ENCODE data around the gene GALR3.

The GALR3 gene

DNA sequence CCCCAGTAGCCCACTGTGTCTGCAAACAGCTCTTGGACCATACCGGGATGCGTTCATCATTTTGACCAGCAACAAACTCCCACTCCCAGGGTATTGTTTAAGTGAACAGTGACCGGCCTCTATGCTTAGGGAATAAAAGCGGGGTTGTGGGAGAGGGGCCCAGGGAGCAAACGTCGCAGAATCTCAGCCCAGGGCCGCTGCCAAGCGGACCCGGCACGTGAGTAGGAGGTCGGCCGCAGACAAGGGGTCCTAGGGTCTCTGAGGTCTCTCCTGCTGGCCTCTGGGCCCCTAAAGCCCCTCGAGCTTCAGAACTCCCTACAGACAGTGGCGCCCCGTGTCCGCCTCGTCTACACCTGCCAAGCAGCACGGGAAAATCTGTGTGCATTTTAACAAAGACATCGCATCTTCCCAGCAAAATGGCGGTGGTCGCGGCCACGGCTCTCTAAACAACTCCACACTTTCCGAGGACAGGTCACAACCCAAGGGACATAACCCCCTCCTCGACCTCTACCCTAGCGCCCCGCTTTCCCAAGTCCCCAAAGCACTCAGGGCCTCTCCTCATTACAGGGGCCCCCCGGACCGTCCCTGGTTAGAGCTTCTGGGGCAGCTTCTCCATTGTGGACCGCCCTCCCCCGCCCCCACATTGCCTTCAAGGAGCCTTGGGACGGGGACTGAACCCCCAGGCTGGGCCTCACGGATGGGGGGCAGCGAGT is 19.4 kb upstream of the GALR3 start:
- peak; percentile 53 for DNase-seq

DNA sequence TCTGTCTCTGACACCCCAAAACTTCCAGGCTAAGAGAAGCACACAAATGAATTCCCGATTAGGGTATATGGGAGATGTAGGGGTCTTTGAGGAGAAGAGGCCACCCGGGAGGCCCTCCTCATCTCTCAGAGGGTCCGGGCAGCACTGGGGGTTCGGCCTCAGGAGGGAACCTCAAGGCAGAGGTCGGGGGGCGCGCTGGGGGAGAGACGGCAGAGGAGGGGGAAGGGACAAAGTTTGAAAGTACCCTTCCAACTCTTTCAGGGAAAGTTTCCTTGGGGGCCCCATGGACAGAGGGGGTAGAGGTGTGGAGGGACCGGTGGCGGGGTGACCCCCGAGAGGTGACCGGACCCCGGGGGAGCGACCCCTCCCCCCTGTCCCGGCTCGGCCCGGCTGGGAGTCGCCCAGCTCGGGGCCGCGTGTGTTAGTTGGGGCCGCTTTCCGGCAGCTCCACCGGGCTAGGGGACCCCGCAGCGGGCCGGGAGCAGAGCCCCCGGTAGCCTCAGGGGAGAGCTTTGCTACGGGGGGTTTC is 18.8 kb upstream of the GALR3 start:
- no peak for DNase-seq

DNA sequence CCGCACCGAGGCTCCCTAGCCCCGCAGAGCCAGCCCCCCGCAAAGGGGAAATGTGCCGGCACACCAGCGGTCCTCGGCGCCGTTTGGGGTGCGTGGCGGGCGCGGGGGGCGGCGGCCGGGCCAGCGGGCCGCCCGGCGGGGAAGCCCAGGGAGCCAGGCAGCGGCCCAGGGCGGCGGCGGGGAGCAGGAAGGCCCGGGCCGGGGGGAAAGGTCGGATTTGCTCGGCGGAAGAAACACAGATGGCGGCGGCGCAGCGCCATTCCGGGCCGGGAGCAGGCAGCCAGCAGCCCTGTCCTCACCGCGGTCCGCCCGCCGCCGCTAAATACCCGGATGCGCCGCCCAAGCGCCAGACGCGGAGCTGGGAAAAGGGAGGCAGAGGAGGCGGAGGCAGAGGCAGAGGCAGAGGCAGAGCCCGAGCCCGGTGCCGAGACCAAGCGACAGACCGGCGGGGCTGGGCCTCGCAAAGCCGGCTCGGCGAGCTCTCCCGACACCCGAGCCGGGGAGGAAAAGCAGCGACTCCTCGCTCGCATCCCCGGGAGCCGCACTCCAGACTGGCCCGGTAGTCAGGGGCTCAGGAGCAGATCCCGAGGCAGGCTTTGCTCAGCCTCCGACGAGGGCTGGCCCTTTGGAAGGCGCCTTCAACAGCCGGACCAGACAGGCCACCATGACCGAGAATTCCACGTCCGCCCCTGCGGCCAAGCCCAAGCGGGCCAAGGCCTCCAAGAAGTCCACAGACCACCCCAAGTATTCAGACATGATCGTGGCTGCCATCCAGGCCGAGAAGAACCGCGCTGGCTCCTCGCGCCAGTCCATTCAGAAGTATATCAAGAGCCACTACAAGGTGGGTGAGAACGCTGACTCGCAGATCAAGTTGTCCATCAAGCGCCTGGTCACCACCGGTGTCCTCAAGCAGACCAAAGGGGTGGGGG is 18.0 kb upstream of the GALR3 start:
- DNase-seq = peak; percentile 73

- DNase-seq = no peak
Observed at GRCh38 chr22:37805810-37806277, 17.3 kb upstream of the GALR3 start.

- DNase-seq = no peak
Observed at GRCh38 chr22:37806409-37807333, 16.5 kb upstream of the GALR3 start.

DNA sequence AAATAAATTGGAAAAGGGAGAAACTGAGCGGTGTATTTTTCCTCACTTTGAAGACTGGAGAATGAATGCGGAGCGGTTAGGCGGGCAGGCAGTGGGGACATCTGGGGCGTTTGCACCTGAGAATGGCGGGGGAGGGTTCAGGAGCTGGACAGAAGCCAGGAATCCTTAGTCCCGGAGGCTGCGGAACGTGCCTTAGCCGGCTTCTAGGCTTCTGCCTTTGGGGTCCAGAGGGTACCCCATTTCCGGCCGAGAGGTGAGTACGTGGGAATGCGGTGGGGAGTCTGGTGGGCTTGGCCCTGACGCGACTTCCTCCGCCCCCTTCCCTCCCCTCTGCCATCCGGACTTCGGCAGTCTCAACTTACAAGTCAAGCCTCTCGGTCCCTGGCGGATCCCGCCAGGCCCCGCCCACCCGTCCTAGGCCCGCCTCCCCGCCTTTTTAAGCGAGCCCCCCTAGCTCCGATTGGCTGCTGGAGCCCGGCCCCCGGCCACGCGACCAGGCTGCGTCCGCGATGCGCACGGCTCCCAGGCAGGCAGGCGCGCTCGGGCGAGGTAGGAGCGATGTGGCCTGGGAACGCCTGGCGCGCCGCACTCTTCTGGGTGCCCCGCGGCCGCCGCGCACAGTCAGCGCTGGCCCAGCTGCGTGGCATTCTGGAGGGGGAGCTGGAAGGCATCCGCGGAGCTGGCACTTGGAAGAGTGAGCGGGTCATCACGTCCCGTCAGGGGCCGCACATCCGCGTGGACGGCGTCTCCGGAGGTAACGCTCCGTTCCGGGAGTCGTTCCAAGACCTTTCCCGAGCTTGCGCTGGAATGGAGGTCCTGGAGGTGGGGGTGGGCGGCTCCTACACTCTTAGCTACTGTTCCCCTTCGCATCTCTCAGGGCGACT is 15.5 kb upstream of the GALR3 start, which contains the start of gene GCAT:
GCAT (plus strand) TSS at position 525 of the 884 bp plus-strand sequence; CDS start at position 559, 34 bp downstream.
- DNase-seq = peak; percentile 87

DNA sequence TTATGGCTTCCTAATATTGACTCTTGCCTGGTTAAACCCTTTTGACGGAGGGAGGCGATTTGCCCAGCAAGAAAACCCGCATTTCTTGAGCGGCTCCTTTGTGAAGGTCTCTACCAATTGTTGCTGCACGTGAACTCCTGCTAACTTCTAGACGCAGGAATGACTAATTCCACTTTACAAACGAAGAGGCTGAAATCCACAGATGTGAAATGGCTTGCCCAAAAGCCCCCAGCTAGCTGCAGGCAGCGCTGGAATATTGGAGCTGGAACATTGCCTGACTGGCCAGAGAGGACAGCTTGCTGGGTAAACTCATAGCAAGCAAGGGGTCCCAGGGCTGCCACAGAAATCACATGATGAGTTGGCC is 14.9 kb upstream of the GALR3 start:
- no peak for DNase-seq

GRCh38 chr22:37809672-37810333 is 13.4 kb upstream of the GALR3 start:
- DNase-seq = no peak

DNA sequence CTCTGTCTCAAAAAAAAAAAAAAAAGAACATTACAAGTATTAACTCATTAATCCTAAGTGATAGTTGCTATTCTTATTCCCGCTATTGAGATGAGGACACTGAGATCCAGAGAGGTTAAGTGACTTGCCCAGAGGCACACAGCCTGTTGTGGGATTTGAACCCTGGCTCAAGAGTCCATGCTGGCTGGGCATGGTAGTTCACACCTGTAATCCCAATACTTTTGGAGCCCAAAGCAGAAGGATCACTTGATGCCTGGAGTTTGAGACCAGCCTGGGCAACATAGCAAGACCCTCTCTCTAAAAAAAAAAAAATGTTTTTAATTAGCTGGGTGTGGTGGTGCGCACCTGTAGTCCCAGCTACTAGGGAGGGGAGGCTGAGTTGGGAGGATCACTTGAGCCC is 11.3 kb upstream of the GALR3 start:
- no peak for DNase-seq

- DNase-seq = no peak
Observed at GRCh38 chr22:37812869-37813678, 10.1 kb upstream of the GALR3 start.

GRCh38 chr22:37815593-37815992 is 7.6 kb upstream of the GALR3 start:
- no peak for DNase-seq

- DNase-seq = no peak
Observed at GRCh38 chr22:37816543-37817180, 6.5 kb upstream of the GALR3 start.

DNA sequence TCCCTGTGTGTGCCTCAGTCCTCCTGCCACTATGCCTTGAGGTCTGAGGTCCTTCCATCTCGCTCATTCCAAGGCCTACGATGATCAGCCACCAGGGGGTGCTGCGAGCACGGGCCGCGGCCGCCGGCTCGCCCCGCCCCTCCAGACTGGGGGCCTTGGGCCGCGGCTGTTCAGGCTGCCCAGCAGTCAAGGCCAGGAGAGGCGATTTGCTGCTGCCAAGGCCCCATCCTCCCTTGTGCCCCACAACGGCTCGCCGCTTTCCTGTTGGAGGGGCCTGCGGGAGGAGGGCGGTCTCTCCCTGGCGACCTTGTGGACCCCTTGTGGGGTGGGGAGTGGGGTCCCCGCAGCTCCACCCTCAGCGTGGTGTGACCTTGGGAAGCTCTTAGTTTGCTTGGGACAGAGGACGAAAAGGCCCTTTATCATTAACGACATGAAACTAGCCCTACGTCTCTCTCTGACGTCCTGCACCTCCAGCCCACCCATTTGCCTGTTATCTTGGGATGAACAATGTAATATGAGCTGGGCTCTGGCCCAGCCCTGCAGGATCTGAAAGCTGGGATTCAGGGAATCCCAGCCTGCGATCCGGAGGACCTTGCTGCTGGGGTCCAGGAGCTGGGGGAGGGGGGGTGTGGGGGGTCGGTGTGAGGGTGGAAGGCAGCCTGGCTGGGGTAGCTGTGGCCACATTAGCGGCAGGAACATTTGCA is 5.3 kb upstream of the GALR3 start:
- peak; percentile 68 for DNase-seq

DNA sequence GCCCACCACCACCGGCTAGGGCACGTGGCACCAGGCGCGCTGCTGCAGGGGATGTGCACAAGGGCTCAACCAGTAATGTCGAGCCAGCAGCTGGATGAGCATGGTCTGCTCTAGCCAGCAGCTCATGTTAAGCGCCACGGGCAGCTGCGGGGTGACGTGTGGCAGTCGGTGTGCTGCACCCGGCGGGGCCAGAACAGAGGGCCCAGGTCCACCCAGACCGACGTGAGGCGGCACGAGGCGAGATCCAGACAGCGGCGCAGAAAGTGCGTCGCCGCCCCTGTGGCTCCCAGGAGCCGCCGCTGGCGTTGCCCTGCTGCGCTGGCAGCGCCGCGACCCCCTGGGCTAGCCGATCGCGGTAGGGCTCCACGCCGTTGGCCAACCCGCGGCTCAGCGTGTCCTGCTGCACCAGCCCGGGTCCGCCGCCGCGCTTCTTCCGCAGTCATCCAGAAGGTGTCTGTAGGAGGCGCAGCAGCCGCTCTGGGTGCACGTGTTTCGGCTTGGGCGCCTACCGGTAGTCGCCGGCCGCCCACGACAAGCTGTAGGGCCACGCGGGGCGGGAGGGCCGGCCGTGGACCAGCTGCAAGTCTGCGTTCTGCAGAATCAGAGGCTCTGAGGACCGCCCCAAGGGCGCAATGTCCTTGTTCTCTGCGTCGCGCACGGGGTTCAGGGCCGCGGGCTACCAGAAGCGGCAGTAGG is 4.6 kb upstream of the GALR3 start:
- peak; percentile 71 for DNase-seq

- DNase-seq = no peak
Observed at GRCh38 chr22:37819105-37819433, 4.1 kb upstream of the GALR3 start.

- no peak for DNase-seq
Observed at GRCh38 chr22:37820350-37820749, 2.8 kb upstream of the GALR3 start.

GRCh38 chr22:37822079-37822833 is 926 bp upstream of the GALR3 start:
- DNase-seq = no peak
